WTC11 (cell line): ENCODE data around the gene CCND1. TPM values are rescaled to one million over a fixed set of nuclear protein-coding genes. Genes with fewer than 3 reads are reported as not detected.

Source experiments
- ATAC-seq: fragments of 200-7000 bp; cut with Tn5 transposase; 2 replicates; pipeline ENCODE4 v1.10.0; 2021; ENCODE audit warnings: mild to moderate bottlenecking, moderate library complexity
- CTCF ChIA-PET: fragments of 300-600 bp; sonication (Branson Sonifier 250); formaldehyde crosslinking; loops from one replicate; lab custom pipeline; 2021; ENCODE audit warnings: antibody characterized with exemption; lab: Charles Lee
- POLR2A ChIA-PET: fragments of 350-600 bp; sonication (Branson Sonifier 250); formaldehyde crosslinking; loops from one replicate; lab custom pipeline; 2021; ENCODE audit warnings: antibody characterized with exemption; lab: Charles Lee
- DNase-seq: peaks from one replicate; pipeline ENCODE4 v3.0.0; 2021; ENCODE audit warnings: low spot score
- H3K27ac Mint-ChIP-seq: 2 replicates; pipeline ENCODE4 v1.8.0; 2021; ENCODE audit warnings: mixed read lengths
- H3K27me3 Mint-ChIP-seq: 2 replicates; pipeline ENCODE4 v1.8.0; 2021; ENCODE audit warnings: low read depth, mild to moderate bottlenecking, moderate library complexity, mixed read lengths
- H3K36me3 Mint-ChIP-seq: 2 replicates; pipeline ENCODE4 v1.8.0; 2021; ENCODE audit warnings: mixed read lengths
- H3K4me1 Mint-ChIP-seq: 2 replicates; pipeline ENCODE4 v1.8.0; 2022; ENCODE audit warnings: mixed read lengths
- H3K4me3 Mint-ChIP-seq: 2 replicates; pipeline ENCODE4 v1.8.0; 2021; ENCODE audit warnings: mild to moderate bottlenecking, moderate library complexity, mixed read lengths
- H3K9me3 Mint-ChIP-seq: 2 replicates; pipeline ENCODE4 v1.8.0; 2021; ENCODE audit warnings: mixed read lengths
- ATF1 ChIP-seq: sonication (generic); formaldehyde crosslinking; IDR thresholded peaks from 2 replicates; pipeline ENCODE4 v1.8.1; 2023; ENCODE audit warnings: mild to moderate bottlenecking, moderate library complexity, missing genetic modification reagents
- ATF2 ChIP-seq: sonication (generic); formaldehyde crosslinking; IDR thresholded peaks from 2 replicates; pipeline ENCODE4 v1.8.1; 2022; ENCODE audit warnings: low read depth, missing genetic modification reagents, borderline replicate concordance
- CBFB ChIP-seq: sonication (generic); formaldehyde crosslinking; IDR thresholded peaks from 2 replicates; pipeline ENCODE4 v1.8.1; 2022; ENCODE audit warnings: mild to moderate bottlenecking, low read depth, missing genetic modification reagents
- CREB1 ChIP-seq: sonication (generic); formaldehyde crosslinking; IDR thresholded peaks from 2 replicates; pipeline ENCODE4 v1.8.0; 2023; ENCODE audit warnings: mild to moderate bottlenecking, missing genetic modification reagents
- ETV6 ChIP-seq: sonication (generic); formaldehyde crosslinking; IDR thresholded peaks from 2 replicates; pipeline ENCODE4 v1.8.1; 2022; ENCODE audit warnings: mild to moderate bottlenecking, missing genetic modification reagents
- FOXP1 ChIP-seq: sonication (generic); formaldehyde crosslinking; IDR thresholded peaks from 2 replicates; pipeline ENCODE4 v1.8.0; 2022; ENCODE audit warnings: missing genetic modification reagents, mild to moderate bottlenecking, moderate library complexity, borderline replicate concordance
- HMGXB4 ChIP-seq: sonication (generic); formaldehyde crosslinking; IDR thresholded peaks from 2 replicates; pipeline ENCODE4 v1.8.1; 2023; ENCODE audit warnings: mild to moderate bottlenecking, moderate library complexity, missing genetic modification reagents
- JAZF1 ChIP-seq: fragments of 250-450 bp; sonication (Bioruptor Pico); IDR thresholded peaks from 2 replicates; pipeline ENCODE4 v1.9.0; 2021; ENCODE audit warnings: moderate library complexity, mild to moderate bottlenecking, inconsistent platforms
- MAX ChIP-seq: sonication (generic); formaldehyde crosslinking; IDR thresholded peaks from 2 replicates; pipeline ENCODE4 v1.8.0; 2022; ENCODE audit warnings: mild to moderate bottlenecking, missing genetic modification reagents
- MXD4 ChIP-seq: fragments of 250-450 bp; sonication (Bioruptor Pico); IDR thresholded peaks from 2 replicates; pipeline ENCODE4 v1.8.0; 2021; ENCODE audit warnings: mild to moderate bottlenecking, moderate library complexity, borderline replicate concordance
- NFATC4 ChIP-seq: fragments of 250-450 bp; sonication (Bioruptor Pico); IDR thresholded peaks from 2 replicates; pipeline ENCODE4 v1.9.0; 2021; ENCODE audit warnings: mild to moderate bottlenecking
- NR1H2 ChIP-seq: sonication (generic); formaldehyde crosslinking; IDR thresholded peaks from 2 replicates; pipeline ENCODE4 v1.9.0; 2021; ENCODE audit warnings: mild to moderate bottlenecking, moderate library complexity, missing genetic modification reagents
- PREB ChIP-seq: sonication (generic); formaldehyde crosslinking; IDR thresholded peaks from 2 replicates; pipeline ENCODE4 v1.8.1; 2022; ENCODE audit warnings: mild to moderate bottlenecking, missing genetic modification reagents, moderate library complexity, borderline replicate concordance
- RORB ChIP-seq: fragments of 250-450 bp; sonication (Bioruptor Pico); IDR thresholded peaks from 2 replicates; pipeline ENCODE4 v1.9.0; 2021; ENCODE audit warnings: mild to moderate bottlenecking
- SOX15 ChIP-seq: fragments of 250-450 bp; sonication (Bioruptor Pico); IDR thresholded peaks from 2 replicates; pipeline ENCODE4 v1.9.0; 2021; ENCODE audit warnings: mild to moderate bottlenecking
- SP1 ChIP-seq: sonication (generic); formaldehyde crosslinking; conservative IDR thresholded peaks from 2 replicates; pipeline ENCODE4 v1.8.1; 2022; ENCODE audit warnings: missing genetic modification reagents
- TP53 ChIP-seq: sonication (generic); formaldehyde crosslinking; IDR thresholded peaks from 2 replicates; pipeline ENCODE4 v1.8.1; 2023; ENCODE audit warnings: mild to moderate bottlenecking, missing genetic modification reagents
- USF1 ChIP-seq: sonication (generic); formaldehyde crosslinking; IDR thresholded peaks from 2 replicates; pipeline ENCODE4 v1.8.0; 2022; ENCODE audit warnings: mild to moderate bottlenecking, missing genetic modification reagents
- USF2 ChIP-seq: sonication (generic); formaldehyde crosslinking; IDR thresholded peaks from 2 replicates; pipeline ENCODE4 v1.8.1; 2023; ENCODE audit warnings: mild to moderate bottlenecking, missing genetic modification reagents, moderate library complexity
- ZBTB21 ChIP-seq: sonication (generic); formaldehyde crosslinking; IDR thresholded peaks from 2 replicates; pipeline ENCODE4 v1.8.1; 2023; ENCODE audit warnings: mild to moderate bottlenecking, missing genetic modification reagents, borderline replicate concordance
- ZNF138 ChIP-seq: sonication (generic); formaldehyde crosslinking; conservative IDR thresholded peaks from 2 replicates; pipeline ENCODE4 v1.8.1; 2022; ENCODE audit warnings: mild to moderate bottlenecking, moderate library complexity, missing genetic modification reagents
- ZNF532 ChIP-seq: fragments of 250-450 bp; sonication (Bioruptor Pico); IDR thresholded peaks from 2 replicates; pipeline ENCODE4 v1.9.0; 2021; ENCODE audit warnings: mild to moderate bottlenecking, borderline replicate concordance
- total RNA-seq: library from RNA; stranded (reverse); gene quantifications from 3 replicates; pipeline ENCODE4 v1.2.3, GENCODE V29; 2021

The CCND1 gene
- total RNA-seq, 1 experiment from 2014 or later, result 212 TPM

- no peak overlapping the region for H3K27ac Mint-ChIP-seq
- TF ChIP-seq USF2 (no peak), ATF2 (no peak), ETV6 (CRISPR knock-in tag) (no peak)
- peaks cover 3% of the 10 kb centered on the region; the same call in 1 of the 2 replicates for H3K4me1 Mint-ChIP-seq
- ChIA-PET POLR2A (no interaction called here), CTCF (interaction anchor here (1.1 kb wide), 1 partner anchor 563 kb away, joined by 6 read pairs; no protein-coding TSS in a partner anchor)
- no peaks in the 10 kb centered on the region for H3K27me3 Mint-ChIP-seq
- peaks cover 19% of the 10 kb centered on the region for H3K36me3 Mint-ChIP-seq
- no peak overlapping the region for H3K4me3 Mint-ChIP-seq
- H3K9me3 Mint-ChIP-seq, result no peaks in the 10 kb centered on the region
- ATAC-seq (no peak), DNase-seq (no peak)
Measured at GRCh38 chr11:69664103-69664775, 23.3 kb downstream of the CCND1 start.

- DNase-seq (no peak), ATAC-seq (no peak)
- Mint-ChIP-seq H3K9me3 (no peaks in the 10 kb centered on the region), H3K4me3 (no peak overlapping the region), H3K27me3 (no peaks in the 10 kb centered on the region), H3K27ac (no peak overlapping the region), H3K4me1 (peaks cover 1% of the 10 kb centered on the region; the same call in 1 of the 2 replicates), H3K36me3 (peaks cover 19% of the 10 kb centered on the region)
- CTCF ChIA-PET, result interaction anchor here (0.8 to 1.1 kb wide), 2 partner anchors 177 to 563 kb away, joined by 4 to 6 read pairs; no protein-coding TSS in a partner anchor
- POLR2A ChIA-PET, result no interaction called here
- TF ChIP-seq ZBTB21 (CRISPR knock-in tag), result no peak
- TF ChIP-seq NFATC4 (CRISPR knock-in tag), result no peak
- no peak for TF ChIP-seq JAZF1 (CRISPR knock-in tag)
- TF ChIP-seq USF1, result no peak
- TF ChIP-seq SOX15, result no peak
- TF ChIP-seq CREB1, result no peak
- TF ChIP-seq ATF1 (CRISPR knock-in tag), result no peak
- TF ChIP-seq PREB (CRISPR knock-in tag), result no peak
- TF ChIP-seq FOXP1 (CRISPR knock-in tag), result no peak
- no peak for TF ChIP-seq ZNF532 (CRISPR knock-in tag)
- TF ChIP-seq CBFB, result no peak
- TF ChIP-seq MXD4, result no peak
- no peak for TF ChIP-seq RORB (CRISPR knock-in tag)
- no peak for TF ChIP-seq NR1H2 (CRISPR knock-in tag)
- no peak for TF ChIP-seq ZNF138
- TF ChIP-seq MAX (CRISPR knock-in tag), result no peak
- no peak for TF ChIP-seq TP53 (CRISPR knock-in tag)
- TF ChIP-seq SP1, result no peak
- no peak for TF ChIP-seq HMGXB4
Measured at GRCh38 chr11:69664901-69665300, 23.9 kb downstream of the CCND1 start.
